IPS DF 6.9 (cell line): ENCODE results near the gene TEX29.

Experiments used
- DNase-seq: peaks from one replicate; pipeline ENCODE4 v3.0.0-alpha.2; 2013; ENCODE audit warnings: low read depth, low spot score
- H3K27ac ChIP-seq: one replicate; pipeline ENCODE4 v1.5.1; 2013; ENCODE audit warnings: low read length, control low read depth
- H3K27me3 ChIP-seq: 2 replicates; pipeline ENCODE4 v1.6.1; 2013; ENCODE audit warnings: mild to moderate bottlenecking, low read length; ENCODE audit not compliant: control insufficient read depth, insufficient read depth
- H3K36me3 ChIP-seq: 2 replicates; pipeline ENCODE4 v1.6.1; 2013; ENCODE audit warnings: low read length; ENCODE audit not compliant: control insufficient read depth, insufficient read depth
- H3K4me1 ChIP-seq: 2 replicates; pipeline ENCODE4 v1.6.1; 2013; ENCODE audit warnings: low read length; ENCODE audit not compliant: control insufficient read depth, insufficient read depth
- H3K4me3 ChIP-seq: 2 replicates; pipeline ENCODE4 v1.5.1; 2013; ENCODE audit warnings: mild to moderate bottlenecking, low read length
- H3K9me3 ChIP-seq: 2 replicates; pipeline ENCODE4 v1.6.1; 2013; ENCODE audit warnings: low read length, inconsistent platforms; ENCODE audit not compliant: control insufficient read depth, insufficient read depth
- WGBS: extraction: QIAGEN DNeasy Blood & Tissue Kit; methylation state at CpG from one replicate; pipeline ENCODE4 v1.1.7; 2013; ENCODE audit warnings: mixed read lengths, missing lambda C conversion rate; ENCODE audit not compliant: insufficient read length, insufficient coverage; 5-methylcytosine and 5-hydroxymethylcytosine counted together

The TEX29 gene

DNA sequence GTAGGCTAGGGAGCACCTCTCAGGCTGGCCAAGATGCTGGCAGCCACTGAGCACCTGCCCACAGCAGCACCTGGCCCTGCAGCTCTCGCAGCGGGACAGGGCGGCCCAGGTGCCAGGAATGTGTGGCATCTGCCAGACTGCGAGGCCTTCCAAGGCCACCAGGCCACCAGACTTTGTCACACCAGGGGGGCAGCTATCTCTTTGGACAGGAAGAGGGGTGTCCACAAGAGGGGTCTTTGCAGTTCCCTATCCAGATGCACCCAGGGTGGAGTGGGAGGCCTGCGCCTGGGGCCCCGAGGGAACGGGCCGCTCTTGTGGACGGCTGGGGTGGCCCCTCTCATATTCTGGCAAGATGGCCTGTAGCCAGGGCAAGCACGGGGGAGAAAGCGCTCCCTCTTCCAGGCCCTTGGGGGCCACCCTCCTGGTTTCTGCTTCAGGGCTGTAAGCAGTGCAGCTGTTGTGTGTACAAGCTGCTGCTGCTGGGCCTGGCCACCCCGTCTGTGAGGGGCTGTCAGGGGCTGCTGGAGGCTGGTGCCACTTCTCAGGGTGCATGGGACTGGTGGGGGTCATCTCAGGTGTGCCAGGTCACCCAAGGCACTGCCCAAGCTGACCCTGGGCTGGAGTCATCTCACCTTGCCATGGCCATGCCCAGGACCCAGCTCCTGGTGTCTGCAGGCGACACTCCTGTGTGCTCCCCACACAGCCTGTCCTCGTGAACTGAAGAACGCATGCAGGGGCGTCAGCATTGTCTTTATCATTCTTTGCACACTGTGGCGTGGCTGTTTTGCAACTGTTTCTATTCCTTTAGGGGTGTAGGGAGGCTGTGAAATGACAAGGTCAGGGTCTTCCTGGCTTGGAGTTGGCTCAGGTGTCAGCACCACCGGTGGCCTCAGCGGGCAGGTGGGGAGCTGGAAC, 1.8 kb downstream of the TEX29 start:
- H3K4me3 ChIP-seq, result no peak overlapping the region
- H3K27ac ChIP-seq, result no peak overlapping the region
- no CpG with 5 or more reads among the region's 19 CpGs for WGBS
- H3K9me3 ChIP-seq, result no peaks in the 10 kb centered on the region
- H3K27me3 ChIP-seq, result no peaks in the 10 kb centered on the region
- no peak for DNase-seq
- no peaks in the 10 kb centered on the region; the same call in 1 of the 2 replicates for H3K4me1 ChIP-seq
- H3K36me3 ChIP-seq, result no peaks in the 10 kb centered on the region

DNA sequence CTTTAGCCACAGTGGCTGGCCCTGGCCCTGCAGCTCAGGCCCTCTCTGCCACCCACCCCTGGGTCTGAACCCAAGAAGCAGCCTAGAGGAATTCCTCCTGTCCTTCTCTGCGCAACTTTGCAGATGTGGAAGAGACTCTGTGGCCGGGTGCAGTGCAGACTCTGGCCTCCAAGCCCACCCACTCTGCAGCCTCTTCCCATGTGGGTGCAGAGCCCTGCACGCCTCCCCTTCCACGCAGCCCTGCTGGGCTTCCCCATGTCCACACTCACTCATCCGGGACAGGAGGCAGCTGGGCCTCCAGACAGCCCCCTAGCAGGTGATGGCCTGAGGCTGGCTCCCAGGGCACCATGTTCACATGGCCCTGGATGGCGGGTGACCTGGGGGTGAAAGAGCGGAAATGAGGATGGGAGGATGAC, 2.5 kb downstream of the TEX29 start:
- no peaks in the 10 kb centered on the region for H3K9me3 ChIP-seq
- no peak for DNase-seq
- H3K36me3 ChIP-seq, result no peaks in the 10 kb centered on the region
- H3K4me3 ChIP-seq, result no peak overlapping the region
- H3K27ac ChIP-seq, result no peak overlapping the region
- no CpG with 5 or more reads among the region's 7 CpGs for WGBS
- no peaks in the 10 kb centered on the region; the same call in 1 of the 2 replicates for H3K4me1 ChIP-seq
- no peaks in the 10 kb centered on the region for H3K27me3 ChIP-seq

DNA sequence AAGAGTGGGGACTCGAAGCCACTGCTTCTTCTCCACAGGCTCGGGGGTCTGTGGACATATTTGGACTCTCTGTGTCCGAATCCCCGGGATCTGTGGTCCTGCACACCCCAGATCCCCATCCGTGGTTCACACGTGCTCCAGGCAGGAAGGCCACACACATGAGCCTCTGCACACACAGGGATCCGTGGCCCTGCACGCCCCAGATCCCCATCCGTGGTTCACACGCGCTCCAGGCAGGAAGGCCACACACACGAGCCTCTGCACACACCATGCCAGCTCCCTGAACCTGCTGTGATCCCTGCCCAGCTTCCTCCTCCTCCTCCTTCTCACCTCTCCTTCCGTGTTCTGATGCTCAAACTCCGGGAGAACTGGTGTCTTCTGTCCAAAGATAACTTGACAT, 3.1 kb downstream of the TEX29 start:
- H3K4me3 ChIP-seq, result no peak overlapping the region
- no peak for DNase-seq
- no peaks in the 10 kb centered on the region; the same call in 1 of the 2 replicates for H3K4me1 ChIP-seq
- H3K27ac ChIP-seq, result no peak overlapping the region
- H3K36me3 ChIP-seq, result no peaks in the 10 kb centered on the region
- H3K27me3 ChIP-seq, result no peaks in the 10 kb centered on the region
- WGBS, result no CpG with 5 or more reads among the region's 14 CpGs
- H3K9me3 ChIP-seq, result no peaks in the 10 kb centered on the region

DNA sequence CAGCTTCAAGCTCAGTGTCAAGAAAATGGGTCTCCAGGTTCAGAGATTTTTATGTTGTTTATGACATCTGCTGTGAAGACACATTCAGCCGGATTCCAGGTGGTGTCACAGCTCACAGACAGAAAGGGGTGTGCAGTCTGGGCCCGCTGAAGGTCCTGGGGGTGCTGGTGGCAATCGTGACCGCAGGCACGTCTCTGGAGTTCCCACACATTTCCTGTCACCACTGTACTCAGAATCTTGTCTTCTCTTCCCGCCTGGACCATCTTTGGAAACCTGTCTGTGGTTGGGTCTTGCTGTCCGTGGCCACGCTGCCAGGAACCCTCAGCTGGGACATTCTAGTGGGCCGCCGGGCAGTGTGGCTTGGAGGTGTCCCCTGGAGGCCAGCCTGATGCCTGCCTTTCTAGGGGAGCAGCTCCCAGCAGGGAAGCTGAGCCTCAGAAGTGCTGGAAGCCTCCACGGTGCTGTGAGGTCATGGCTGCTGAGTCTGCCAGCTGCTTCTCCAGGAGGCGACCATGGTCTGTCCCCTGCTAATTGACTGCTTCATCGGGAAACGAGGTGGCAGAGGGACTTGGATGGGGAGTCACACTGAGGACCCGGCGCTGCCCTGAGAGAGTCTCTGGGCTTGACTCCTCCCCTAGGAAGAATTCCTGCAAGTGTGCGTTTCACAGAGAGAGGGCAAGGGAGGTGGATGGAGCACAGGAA, 3.7 kb downstream of the TEX29 start:
- 0 out of 2 replicates have a peak, but pooled peaks cover 2% of the 10 kb centered on the region for H3K36me3 ChIP-seq
- H3K4me1 ChIP-seq, result no peaks in the 10 kb centered on the region; the same call in 1 of the 2 replicates
- H3K27ac ChIP-seq, result no peak overlapping the region
- H3K27me3 ChIP-seq, result no peaks in the 10 kb centered on the region
- no peak overlapping the region for H3K4me3 ChIP-seq
- no peaks in the 10 kb centered on the region for H3K9me3 ChIP-seq
- no CpG with 5 or more reads among the region's 17 CpGs for WGBS
- no peak for DNase-seq

DNA sequence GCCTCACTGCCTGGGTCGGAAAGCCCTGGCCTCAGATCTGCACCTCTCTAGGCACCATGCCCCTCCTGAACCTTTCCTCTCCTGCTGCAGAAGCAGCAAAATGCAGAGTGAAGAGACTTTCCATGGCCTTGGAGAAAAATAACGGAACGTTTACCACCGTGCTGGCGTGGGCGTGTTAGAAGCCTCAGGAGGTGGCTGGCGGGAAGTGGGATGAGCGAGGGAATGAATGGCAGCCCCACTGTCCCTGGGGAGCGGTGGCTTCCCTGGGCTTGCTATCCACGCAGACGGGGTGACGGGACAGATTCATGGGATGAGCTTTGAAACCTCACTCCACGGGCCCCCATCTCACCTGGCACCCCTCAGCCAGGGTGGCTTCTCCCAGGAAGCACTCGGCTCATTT, 4.3 kb downstream of the TEX29 start:
- no peaks in the 10 kb centered on the region; the same call in 1 of the 2 replicates for H3K4me1 ChIP-seq
- WGBS, result no CpG with 5 or more reads among the region's 14 CpGs
- no peak overlapping the region for H3K27ac ChIP-seq
- 0 out of 2 replicates have a peak, but pooled peaks cover 2% of the 10 kb centered on the region for H3K36me3 ChIP-seq
- no peak for DNase-seq
- no peaks in the 10 kb centered on the region for H3K9me3 ChIP-seq
- H3K27me3 ChIP-seq, result no peaks in the 10 kb centered on the region
- no peak overlapping the region for H3K4me3 ChIP-seq

DNA sequence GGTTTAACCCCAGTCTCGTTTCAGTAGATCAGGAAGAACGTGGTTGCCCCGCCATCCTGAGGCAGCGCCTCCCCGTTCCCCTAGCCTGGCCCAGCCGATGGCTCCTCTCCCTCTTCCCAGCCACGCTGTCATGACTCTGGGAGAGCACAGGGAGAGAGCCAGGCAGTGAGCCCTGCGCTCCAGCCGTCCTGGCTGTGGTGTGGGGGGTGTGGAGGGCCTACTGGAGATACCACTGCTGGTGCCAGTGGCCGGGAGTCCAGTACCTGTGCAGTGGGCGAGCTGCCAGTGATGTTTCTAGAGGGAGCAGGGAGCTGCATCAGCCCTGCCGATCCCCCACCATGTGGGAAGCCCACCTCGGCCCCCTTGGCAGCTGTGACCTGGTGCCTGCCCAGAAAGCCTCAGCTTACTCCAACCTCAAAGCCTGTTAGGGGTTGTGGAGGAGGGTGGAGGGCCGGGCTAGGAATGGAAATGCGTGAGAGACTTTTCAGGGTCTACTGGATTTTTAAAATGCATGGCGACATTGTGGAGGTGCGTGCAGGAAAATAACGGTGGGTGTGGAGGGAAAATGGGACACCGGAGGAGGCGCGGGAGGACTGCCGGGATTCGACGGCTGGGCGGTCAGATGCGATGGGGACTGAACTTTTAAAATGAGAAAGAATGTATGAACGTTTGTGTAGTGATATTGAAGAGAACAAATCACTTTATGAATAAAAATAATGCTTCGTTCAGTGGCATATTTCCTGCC, 4.9 kb downstream of the TEX29 start:
- Histone ChIP-seq H3K27me3 (no peaks in the 10 kb centered on the region), H3K4me3 (no peak overlapping the region), H3K36me3 (0 out of 2 replicates have a peak, but pooled peaks cover 2% of the 10 kb centered on the region), H3K27ac (no peak overlapping the region), H3K9me3 (no peaks in the 10 kb centered on the region), H3K4me1 (no peaks in the 10 kb centered on the region; the same call in 1 of the 2 replicates)
- no peak for DNase-seq
- 99% methylated on average over 7 of the region's 28 CpGs for WGBS

DNA sequence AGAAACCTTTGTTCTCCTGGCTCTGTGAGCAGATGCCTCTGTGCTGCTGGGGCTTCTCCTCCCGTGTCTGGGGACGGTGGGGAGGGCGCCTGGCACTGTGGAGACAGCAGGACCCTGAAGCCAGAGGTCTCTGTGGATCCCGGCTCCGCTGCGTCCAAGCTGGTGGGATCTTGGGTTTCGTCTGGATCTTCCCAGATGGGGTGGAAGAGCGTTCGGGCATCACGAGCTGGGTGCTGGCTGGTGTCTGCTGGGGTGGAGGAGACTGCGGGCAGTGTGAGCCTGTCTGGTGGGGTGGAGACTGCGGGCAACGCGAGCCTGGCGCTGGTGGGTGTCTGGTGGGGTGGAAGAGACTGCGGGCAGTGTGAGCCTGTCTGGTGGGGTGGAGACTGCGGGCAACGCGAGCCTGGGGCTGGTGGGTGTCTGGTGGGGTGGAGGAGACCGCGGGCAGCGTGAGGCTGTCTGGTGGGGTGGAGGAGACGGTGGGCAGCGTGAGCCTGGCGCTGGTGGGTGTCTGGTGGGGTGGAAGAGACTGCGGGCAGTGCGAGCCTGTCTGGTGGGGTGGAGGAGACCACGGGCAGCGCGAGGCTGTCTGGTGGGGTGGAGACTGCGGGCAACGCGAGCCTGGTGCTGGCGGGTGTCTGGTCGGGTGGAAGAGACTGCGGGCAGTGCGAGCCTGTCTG, 5.6 kb downstream of the TEX29 start:
- Histone ChIP-seq H3K27me3 (no peaks in the 10 kb centered on the region), H3K9me3 (no peaks in the 10 kb centered on the region)
- no CpG with 5 or more reads among the region's 37 CpGs for WGBS

DNA sequence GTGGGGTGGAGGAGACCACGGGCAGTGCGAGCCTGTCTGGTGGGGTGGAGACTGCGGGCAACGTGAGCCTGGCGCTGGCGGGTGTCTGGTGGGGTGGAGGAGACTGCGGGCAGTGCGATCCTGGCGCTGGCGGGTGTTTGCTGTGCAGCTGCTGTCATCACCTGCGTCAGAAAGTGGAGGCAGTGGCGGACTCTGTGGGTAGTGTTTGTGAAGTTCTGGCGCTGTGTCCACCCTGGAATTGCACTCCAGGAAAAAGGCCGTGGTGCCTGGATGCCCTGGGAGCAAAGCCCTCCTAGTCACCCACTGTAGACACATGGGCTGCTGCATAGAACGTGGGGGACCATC, 6.2 kb downstream of the TEX29 start:
- no peak overlapping the region for H3K27ac ChIP-seq
- WGBS, result no CpG with 5 or more reads among the region's 15 CpGs
- 0 out of 2 replicates have a peak, but pooled peaks cover 2% of the 10 kb centered on the region for H3K36me3 ChIP-seq
- H3K4me3 ChIP-seq, result no peak overlapping the region
- no peak for DNase-seq
- H3K27me3 ChIP-seq, result no peaks in the 10 kb centered on the region
- no peaks in the 10 kb centered on the region; the same call in 1 of the 2 replicates for H3K4me1 ChIP-seq
- no peaks in the 10 kb centered on the region for H3K9me3 ChIP-seq

More for the DNA sequence above, 5.6 kb downstream of the TEX29 start:
- 0 out of 2 replicates have a peak, but pooled peaks cover 2% of the 10 kb centered on the region for H3K36me3 ChIP-seq
- no peak for DNase-seq
- no peak overlapping the region for H3K4me3 ChIP-seq
- no peak overlapping the region for H3K27ac ChIP-seq
- H3K4me1 ChIP-seq, result no peaks in the 10 kb centered on the region; the same call in 1 of the 2 replicates

DNA sequence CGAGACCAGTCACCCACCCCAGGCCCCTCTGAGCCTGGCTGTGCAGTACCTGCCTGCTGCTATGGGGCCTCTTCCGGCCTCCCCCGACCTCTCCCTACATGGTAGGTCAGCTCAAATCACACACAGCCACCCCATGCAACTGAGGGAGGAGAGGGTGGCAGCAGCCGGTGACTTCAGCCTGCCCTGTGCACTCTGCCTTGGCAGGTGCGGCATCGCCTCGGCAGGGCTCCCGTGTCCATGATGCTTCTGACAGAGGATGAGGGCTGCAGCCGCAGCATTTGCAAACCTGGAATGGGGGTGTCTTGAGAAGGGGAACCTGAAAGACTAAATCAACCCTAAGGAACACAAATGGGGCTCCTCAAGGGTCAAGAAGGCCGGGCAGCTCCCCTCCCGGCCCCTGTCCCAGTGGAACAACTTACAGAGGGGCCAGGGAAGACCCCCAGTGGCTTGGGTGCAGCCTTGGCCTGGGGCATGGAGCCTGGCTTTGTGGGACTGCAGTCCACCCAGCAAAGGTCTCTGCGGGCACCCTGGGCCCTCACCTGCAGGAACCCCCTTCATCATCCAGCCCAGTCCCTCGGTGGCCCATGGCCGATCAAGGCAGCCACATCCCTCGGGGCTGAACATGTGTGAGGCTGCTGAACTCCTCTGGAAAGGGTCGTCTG, 6.7 kb downstream of the TEX29 start:
- Histone ChIP-seq H3K9me3 (no peaks in the 10 kb centered on the region), H3K4me1 (no peaks in the 10 kb centered on the region; the same call in 1 of the 2 replicates), H3K36me3 (0 out of 2 replicates have a peak, but pooled peaks cover 2% of the 10 kb centered on the region), H3K4me3 (no peak overlapping the region), H3K27ac (no peak overlapping the region), H3K27me3 (no peaks in the 10 kb centered on the region)
- no peak for DNase-seq
- WGBS, result no CpG with 5 or more reads among the region's 16 CpGs
